DMS153 (cell line): ENCODE results near the gene TMEM131L.
A peak's percentile ranks its signal among the peaks of the same experiment; 100 is the strongest.
"Not testable (repeated sequence)": the region's sequence is repeated elsewhere in the genome, so short reads cannot be mapped to it uniquely, and the experiment has no call there.

Experiments
- DNase-seq: peaks from one replicate; lab custom pipeline; 2025; lab: John Stamatoyannopoulos, UW

The TMEM131L gene

GRCh38 chr4:153449338-153449737, 16.8 kb upstream of the TMEM131L start:
- DNase-seq: no peak

- DNase-seq: no peak
Measured at GRCh38 chr4:153450544-153450917, 15.6 kb upstream of the TMEM131L start.

- not testable (repeated sequence) for DNase-seq
Measured at GRCh38 chr4:153451145-153451544, 15.0 kb upstream of the TMEM131L start.

GRCh38 chr4:153451911-153452657, 14.1 kb upstream of the TMEM131L start:
- no peak for DNase-seq

GRCh38 chr4:153452658-153453378, 13.3 kb upstream of the TMEM131L start:
- DNase-seq: no peak

- no peak for DNase-seq
Measured at GRCh38 chr4:153453402-153453801, 12.8 kb upstream of the TMEM131L start.

GRCh38 chr4:153458969-153459368, 7.2 kb upstream of the TMEM131L start:
- DNase-seq: no peak

GRCh38 chr4:153461549-153461948, 4.6 kb upstream of the TMEM131L start:
- not testable (repeated sequence) for DNase-seq

- peak; percentile 14 for DNase-seq
Measured at GRCh38 chr4:153464068-153464467, 2.1 kb upstream of the TMEM131L start.

GRCh38 chr4:153465140-153465539, 1.0 kb upstream of the TMEM131L start:
- DNase-seq: no peak

- DNase-seq: peak; percentile 18
Measured at GRCh38 chr4:153465615-153466080, 512 bp upstream of the TMEM131L start.

GRCh38 chr4:153466949-153467896, 1.1 kb downstream of the TMEM131L start:
- DNase-seq: peak; percentile 67

GRCh38 chr4:153467897-153468262, 1.7 kb downstream of the TMEM131L start:
- DNase-seq: no peak

GRCh38 chr4:153468587-153468986, 2.4 kb downstream of the TMEM131L start:
- DNase-seq: no peak

GRCh38 chr4:153469031-153469430, 2.9 kb downstream of the TMEM131L start:
- no peak for DNase-seq

- not testable (repeated sequence) for DNase-seq
Measured at GRCh38 chr4:153471071-153471697, 5.0 kb downstream of the TMEM131L start.

- no peak for DNase-seq
Measured at GRCh38 chr4:153471698-153472093, 5.5 kb downstream of the TMEM131L start.

- no peak for DNase-seq
Measured at GRCh38 chr4:153472122-153473037, 6.2 kb downstream of the TMEM131L start.

GRCh38 chr4:153474251-153474650, 8.1 kb downstream of the TMEM131L start:
- DNase-seq: no peak

- no peak for DNase-seq
Measured at GRCh38 chr4:153476829-153477574, 10.8 kb downstream of the TMEM131L start.
